ENCODE results near the gene DYNC1LI1.

Gene DYNC1LI1

DNA sequence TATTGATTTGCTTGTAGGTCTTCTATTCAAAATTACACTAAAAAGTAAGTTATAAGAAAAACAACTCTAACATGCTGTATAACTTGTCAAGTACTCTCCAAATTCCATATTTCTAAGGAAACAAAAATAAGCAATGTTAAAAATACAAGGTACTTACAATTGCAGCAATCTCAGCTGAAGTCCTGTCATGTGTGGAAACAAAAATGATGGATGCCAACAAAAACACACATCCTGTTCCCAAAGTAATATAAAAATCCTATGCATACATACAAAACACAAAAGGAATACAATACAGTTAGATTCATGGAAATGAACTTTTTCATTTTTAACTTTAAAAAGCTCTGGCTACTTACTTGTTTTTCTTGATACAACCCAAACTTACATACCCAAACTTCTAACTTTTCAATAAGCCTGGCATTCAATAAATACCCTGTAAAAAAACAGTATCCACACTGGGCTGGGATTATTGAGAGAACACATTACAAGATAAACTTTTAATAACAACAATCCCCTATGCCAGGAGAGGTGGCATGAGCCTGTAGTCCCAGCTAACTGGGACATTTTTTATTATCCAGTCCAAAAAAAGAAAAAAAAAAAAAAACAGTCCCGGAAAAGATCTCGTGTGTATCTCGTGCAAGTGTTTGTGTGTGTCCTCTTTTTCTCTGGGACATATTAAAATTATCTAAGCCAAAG lies 82.7 kb downstream of the DYNC1LI1 start:
- peak; percentile 31 for DNase-seq (ENCODE audit: low read depth)
- H3K4me3 ChIP-seq (ENCODE audit: low read depth, low read length) = no peak overlapping the region
- TF ChIP-seq, protein P1, sequence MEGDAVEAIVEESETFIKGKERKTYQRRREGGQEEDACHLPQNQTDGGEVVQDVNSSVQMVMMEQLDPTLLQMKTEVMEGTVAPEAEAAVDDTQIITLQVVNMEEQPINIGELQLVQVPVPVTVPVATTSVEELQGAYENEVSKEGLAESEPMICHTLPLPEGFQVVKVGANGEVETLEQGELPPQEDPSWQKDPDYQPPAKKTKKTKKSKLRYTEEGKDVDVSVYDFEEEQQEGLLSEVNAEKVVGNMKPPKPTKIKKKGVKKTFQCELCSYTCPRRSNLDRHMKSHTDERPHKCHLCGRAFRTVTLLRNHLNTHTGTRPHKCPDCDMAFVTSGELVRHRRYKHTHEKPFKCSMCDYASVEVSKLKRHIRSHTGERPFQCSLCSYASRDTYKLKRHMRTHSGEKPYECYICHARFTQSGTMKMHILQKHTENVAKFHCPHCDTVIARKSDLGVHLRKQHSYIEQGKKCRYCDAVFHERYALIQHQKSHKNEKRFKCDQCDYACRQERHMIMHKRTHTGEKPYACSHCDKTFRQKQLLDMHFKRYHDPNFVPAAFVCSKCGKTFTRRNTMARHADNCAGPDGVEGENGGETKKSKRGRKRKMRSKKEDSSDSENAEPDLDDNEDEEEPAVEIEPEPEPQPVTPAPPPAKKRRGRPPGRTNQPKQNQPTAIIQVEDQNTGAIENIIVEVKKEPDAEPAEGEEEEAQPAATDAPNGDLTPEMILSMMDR (conservative IDR thresholded peaks at IDR 0.05; ENCODE audit: low read depth, low read length) = no peak

DNA sequence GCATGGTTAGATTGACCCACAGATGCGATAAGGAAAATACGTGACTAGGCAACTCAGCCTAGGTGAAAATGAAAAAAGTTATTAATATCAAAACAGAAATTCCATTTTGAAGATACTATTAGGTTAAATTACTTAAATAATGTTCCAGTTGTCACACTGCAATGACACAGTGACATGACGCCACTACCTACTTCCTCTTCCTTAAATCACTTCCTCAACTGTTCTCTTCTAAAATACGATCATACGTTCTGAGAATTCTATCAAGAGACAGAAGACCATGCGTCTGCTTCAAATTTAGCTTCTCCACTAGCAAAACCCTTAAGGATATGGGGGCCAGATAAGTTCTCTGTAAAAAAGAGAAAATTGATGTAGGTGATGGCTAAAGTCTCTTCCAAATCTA lies 86.2 kb downstream of the DYNC1LI1 start:
- H3K4me3 ChIP-seq (ENCODE audit: low read depth, low read length) = no peak overlapping the region
- TF ChIP-seq, protein P1 (conservative IDR thresholded peaks at IDR 0.05; ENCODE audit: low read depth, low read length) = no peak
- no peak for DNase-seq (ENCODE audit: low read depth)

DNA sequence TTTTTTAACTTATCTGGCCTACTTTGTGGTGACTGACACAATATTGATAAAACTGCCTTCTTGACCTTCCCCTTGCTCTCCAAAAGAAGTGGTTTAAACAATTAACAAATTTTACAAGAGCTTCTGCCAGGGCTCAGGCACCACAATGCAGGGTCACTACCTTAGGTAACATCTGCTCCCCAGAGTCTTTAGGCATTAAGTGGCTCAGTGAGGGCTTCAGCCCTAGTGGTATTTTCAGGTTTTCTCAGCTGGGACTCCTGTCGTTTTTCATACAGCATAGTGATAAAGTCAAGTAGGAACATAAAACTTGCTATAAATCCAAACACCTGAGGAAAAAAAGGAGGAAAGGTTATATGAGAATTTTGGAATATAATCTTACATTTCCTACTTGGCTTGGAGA lies 86.9 kb downstream of the DYNC1LI1 start:
- TF ChIP-seq, protein P1 (conservative IDR thresholded peaks at IDR 0.05; ENCODE audit: low read depth, low read length) = no peak
- DNase-seq (ENCODE audit: low read depth) = no peak
- no peak overlapping the region for H3K4me3 ChIP-seq (ENCODE audit: low read depth, low read length)

DNA sequence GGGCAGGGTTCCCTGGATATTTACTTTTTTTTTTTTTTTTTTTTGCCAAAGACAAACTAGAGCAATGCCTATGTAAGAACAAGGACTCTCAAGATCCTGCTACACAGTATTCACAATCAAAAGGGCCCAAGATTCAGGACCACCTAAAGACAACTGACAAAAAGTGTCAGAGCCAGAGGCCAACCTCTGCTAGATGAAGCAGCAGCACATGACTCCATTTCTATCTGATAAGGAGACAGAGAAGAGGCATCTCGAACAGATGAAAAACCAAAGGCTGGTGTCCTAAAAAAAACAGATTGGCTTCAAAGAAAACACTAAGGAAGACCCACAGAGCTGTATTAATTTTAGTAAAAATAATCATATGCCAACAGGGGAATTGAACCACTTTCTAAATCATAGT lies 88.0 kb downstream of the DYNC1LI1 start:
- TF ChIP-seq, protein P1 (conservative IDR thresholded peaks at IDR 0.05; ENCODE audit: low read depth, low read length) = no peak
- no peak overlapping the region for H3K4me3 ChIP-seq (ENCODE audit: low read depth, low read length)
- no peak for DNase-seq (ENCODE audit: low read depth)

DNA sequence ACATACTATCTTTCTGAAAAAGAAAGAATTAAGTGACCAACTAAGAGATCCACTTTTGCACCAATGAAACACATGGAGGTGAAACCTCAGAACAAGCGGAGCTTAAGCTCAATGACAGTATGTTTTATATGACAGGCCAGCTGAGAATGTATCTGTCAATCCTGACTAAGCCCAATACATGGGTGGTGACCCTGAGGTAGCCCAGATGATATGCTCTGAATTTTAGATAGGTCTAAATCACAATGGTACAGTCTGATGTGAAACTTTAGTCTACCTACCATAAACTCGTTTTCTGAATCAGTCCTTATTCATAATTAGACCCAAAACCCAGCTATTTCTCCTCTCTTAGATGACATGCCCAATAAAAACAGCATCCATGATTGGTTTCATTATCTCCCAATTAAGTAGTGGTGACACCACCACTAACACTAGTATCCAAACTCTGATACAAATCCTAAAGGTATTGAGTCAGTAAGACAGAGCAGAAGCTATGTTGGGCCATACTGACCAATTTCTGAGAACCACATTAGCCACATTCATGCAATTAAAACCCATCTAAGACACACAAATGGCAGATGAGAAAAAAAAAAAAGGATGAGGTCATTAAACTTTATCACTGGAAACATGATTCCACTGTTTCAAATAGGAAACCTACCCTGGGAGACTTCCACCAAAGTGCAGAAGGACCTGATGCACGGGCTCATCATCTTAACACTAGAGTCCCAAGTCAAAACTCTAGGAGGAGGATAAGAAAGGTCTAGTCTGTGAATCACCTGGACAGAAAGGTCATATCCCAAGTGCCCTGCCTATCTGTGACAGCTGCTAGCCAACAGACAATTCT lies 88.6 kb downstream of the DYNC1LI1 start:
- TF ChIP-seq, protein P1 (conservative IDR thresholded peaks at IDR 0.05; ENCODE audit: low read depth, low read length) = no peak
- no peak overlapping the region for H3K4me3 ChIP-seq (ENCODE audit: low read depth, low read length)
- no peak for DNase-seq (ENCODE audit: low read depth)

DNA sequence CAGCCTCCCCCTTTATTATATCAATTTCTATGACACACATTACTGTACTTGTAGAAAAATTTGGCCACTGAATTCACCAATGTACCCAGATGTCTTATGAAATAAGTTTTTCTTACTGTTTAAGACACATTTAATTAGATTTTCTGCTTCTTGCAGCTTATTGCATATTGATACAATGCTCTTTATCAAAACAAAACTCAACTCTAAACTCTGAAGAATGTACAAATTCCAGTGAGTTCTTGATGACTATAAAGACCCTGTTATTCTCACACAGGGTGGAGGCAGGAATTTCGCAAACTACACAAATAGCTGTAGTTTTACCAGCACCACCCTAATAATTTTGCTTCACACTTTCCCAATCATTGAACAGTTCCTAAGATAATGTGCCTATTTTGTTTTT lies 90.1 kb downstream of the DYNC1LI1 start:
- no peak overlapping the region for H3K4me3 ChIP-seq (ENCODE audit: low read depth, low read length)
- TF ChIP-seq, protein P1 (conservative IDR thresholded peaks at IDR 0.05; ENCODE audit: low read depth, low read length) = no peak
- peak; percentile 42 for DNase-seq (ENCODE audit: low read depth)
